Stimulated activated CD4-positive, alpha-beta T cell treated with anti-CD3 and anti-CD28 coated beads, Interleukin-2, amount 100 ng/mL, for 4 hours (primary cell): ENCODE measurements around the gene CDIP1.

Experiments
- DNase-seq: peaks from one replicate; pipeline ENCODE4 v3.0.0-alpha.2; 2020; ENCODE audit warnings: low read depth

Gene CDIP1

DNA sequence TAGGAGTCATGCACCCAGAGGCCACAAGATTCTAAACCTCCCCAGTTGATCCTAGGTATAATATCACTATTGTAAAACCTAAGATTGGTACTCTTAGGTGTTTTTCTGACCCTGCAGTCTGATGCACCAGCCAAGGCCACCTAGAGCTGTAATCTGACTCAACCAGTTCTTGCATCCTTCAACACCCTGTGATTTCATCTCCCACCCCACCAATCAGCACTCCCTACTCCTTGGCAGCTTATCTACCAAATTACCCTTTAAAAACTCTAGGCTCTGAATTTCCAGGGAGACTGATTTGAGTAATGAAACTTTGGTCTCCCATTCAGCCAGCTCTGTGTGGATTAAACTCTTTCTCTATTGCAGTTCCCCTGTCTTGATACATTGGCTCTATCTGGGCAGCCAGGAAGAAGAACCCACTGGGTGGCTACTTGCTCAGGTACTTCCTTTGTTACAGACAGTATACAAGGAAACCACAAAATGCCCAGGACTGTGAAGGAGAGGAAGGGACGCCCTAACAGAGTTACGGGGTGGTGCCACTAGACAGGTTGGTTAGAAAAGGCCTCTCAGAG is 1.2 kb upstream of the CDIP1 start:
- DNase-seq, result no peak

DNA sequence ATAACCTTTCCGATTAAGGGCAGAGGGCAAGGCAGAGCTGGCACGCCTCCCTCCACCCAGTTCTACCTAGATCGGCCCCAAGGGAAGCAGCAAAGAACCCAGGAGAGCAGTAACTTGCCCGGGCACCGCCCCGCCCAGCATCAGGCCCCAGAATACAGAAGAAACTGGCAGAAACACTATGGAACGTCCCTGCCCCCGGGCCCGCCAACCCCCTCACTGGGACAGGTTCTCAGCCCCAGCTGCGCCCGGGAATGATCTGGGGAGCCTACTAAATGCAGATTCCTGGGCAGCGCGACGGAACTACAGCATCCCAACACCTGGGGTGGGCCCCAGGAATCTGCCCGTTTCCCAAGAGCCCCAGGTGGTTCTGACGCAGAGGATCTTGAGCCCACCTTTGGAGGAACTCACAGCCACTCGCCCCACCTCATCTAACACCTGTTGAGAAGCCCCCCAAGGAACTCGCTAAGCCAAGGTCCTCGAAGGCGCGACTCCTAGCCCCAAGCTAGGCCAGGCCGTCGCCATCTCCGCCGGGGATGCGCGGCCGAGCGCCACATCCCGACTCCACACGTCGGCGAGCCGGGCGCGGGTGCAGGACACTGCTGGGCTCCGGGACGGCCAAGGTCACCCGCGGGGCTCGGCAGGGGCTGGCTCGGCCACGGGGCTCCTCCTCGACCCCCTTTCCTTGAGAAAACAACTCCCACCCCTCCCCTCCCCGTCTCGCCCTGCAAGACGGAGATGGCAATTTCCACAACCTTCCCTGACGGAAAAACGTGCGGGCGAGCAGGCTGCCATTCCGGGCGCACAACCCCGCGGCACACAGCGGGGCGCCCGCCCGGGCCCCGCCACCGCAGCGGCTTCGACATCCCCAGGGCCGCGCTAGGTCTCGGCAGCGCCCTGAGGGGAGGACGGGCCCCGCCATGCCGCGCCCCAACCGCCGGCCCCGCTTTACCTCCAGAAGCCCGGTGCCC is 913 bp downstream of the CDIP1 start:
- DNase-seq, result no peak

DNA sequence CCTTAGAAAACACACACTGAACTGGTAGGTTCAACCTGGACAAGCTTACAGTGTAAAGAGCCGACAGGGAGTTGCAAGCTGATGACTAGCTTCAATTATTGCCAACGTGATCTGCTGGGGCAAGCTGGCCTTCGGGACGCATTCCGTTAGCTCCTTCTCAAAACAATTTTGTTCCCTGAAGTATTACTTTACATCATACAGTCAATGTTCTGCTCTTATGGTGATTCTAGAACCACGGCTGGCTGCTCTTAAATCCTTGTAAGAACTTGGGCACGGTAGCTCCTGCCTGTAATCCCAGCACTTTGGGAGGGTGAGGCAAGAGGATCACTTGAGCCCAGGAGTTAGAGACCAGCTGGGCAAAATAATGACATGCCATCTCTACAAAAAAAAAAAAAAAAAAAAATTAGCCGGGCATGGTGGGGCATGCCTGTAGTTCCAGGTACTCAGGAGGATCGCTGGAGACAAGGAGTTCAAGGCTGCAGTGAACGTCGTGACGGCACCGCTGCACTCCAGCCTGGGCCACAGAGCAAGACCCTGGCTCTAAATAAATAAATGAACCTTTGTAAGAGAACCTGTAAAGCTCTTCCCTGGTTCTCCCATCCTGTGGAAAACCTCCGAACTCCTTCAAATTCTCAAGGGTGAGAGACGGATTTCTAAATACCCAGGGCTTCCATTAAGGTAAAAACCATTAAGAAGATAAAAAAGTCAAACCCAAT is 2.0 kb downstream of the CDIP1 start:
- no peak for DNase-seq

DNA sequence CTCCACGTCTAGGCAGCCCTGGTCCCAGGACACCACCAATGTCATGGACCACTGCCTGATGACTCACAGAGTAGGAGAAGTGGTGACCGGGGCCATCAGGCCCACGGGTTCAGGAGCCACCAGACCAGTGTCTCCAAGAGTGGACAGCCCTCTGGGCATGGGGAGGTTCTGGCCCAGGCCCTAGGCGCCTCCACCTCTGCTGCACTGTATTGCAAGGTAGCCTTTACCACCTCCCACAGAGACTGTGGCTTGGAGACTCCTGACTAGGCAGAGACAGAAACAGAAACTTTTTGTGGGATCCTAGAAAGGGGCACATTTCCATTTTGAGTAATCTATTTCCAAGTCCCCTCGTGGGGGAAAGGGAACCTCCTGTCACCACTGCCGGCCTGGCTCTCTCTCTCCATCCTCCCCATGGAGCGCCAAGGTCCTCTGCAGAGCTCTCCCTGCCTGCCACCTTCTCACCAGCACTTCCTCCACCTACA is 2.9 kb downstream of the CDIP1 start:
- no peak for DNase-seq

DNA sequence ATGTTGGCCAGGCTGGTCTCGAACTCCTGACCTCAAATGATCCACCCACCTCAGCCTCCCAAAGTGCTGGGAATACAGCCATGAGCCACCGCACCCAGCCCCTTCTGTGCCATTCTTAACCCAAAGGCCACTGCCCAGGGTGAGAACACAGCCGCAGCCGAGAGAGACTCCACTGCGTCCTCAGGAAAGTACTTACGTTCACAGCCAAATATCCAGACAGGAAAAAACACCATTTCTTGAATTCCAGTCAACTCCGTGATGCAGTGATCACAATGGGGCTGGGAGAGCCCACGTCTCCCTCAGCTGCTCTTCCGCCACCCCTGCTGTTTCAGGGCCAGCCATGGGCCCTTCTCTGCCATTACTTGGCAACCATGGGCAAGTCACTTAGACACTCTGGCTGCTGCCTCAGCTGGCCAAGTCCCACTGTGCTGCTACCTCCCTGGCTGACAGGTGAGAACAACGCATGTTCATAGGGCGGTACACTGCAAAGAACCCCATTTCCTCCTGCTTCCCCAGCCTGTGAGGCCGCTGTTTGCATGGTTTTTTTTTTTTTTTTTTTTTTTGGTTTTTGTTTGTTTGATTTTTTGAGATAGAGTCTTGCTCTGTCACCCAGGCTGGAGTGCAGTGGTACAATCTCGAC is 4.3 kb downstream of the CDIP1 start:
- DNase-seq, result no peak

DNA sequence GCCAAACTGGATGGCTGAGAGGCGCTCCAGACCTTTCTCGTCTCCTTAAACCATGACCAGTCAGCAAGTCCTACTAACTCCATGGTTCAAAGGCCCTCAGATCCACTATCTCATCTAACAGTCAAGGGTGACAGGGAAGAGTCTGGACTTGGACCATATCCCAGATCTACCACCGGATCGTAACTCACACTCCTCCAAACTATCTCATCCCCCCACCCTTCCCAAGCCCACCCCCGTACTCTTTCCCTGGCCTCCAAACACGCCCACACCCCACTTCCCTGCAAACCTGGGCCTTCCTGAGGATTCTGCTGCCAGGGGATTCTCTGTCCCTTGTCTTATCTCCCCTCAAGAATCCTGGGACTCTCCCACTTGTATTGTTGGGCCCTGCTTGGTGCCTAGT is 5.1 kb downstream of the CDIP1 start:
- no peak for DNase-seq

DNA sequence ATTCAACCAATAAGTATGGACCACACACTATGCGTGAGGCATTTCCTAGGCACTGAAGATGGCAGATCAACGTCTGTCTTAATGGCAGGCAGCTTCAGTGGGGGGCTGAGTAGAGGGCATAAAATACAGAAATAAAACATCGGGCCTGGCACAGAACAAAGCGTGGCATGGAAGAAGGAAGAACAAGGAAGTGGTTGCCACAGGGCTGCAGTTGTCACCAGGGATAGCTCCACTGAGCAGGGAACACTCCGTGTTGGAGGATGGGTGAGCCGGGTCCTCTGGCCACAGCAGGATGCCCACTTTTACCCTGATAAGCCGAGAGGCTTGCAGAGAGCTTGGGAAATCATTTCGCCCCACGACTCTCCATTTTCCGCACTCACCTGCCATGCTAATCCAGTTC is 6.3 kb downstream of the CDIP1 start:
- DNase-seq, result no peak

DNA sequence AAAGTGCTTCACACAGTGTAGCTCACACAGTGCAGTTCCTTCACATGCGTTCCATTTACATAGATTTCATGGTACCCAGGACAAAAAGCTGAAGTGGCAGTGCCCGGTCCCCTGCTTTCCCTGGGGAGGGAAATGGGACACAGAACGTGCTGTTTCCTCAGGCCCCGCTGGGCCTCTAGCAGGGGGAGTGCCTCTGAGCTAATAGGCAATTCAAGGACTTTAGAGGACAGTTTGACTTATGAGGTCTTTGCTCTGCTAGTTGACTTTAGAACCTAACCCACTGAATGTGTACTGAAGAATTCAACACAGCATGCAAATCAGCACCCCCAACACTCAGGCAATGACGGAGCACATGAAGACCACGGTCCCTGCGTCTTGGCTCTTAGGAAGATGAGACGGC is 6.8 kb downstream of the CDIP1 start:
- DNase-seq, result no peak

DNA sequence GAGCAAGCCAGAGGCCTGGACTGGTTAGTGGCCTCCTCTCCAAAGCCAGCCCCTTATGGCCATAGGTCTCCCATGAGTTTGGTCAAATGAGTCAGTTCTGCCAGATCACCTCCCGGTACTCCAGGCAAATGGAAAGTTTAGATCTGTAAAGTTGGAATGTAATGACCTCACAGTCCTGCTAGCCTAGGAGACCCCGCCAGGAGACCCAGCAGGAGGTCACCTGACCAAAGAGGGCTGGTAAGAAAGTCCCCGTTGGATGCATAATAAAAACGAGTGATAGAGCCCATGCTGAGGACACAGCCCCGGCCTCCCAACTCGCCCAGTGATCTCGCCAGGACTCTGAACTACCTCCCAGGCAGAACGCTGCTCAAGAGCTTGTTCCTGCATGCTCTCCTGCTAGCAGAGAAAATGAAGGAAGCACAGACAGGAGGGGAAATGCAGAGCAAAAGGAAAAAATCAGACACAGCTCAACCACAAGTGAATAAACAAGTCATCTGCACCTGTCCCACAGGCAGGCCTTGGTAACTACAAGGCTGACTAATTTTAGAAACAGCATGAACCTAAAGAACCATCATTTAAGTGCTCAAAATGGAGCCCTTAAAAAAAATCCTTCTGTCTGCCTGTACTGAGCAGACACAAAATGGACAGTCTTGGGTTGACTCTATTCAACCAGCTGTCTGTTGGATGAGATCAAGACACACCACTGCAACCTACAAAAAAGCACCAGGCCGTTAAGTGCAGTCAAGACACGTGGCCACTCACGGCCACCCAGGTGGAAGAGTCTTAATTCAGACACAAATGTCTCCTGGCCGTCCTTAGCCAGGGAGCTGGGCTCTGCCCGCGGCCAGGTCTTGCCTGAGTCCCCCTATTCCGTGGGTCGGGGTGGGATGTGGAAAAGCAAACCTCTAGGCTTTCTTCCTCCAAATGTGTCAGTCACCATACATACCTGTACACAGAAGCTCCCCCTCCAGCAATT is 9.2 kb downstream of the CDIP1 start:
- no peak for DNase-seq

DNA sequence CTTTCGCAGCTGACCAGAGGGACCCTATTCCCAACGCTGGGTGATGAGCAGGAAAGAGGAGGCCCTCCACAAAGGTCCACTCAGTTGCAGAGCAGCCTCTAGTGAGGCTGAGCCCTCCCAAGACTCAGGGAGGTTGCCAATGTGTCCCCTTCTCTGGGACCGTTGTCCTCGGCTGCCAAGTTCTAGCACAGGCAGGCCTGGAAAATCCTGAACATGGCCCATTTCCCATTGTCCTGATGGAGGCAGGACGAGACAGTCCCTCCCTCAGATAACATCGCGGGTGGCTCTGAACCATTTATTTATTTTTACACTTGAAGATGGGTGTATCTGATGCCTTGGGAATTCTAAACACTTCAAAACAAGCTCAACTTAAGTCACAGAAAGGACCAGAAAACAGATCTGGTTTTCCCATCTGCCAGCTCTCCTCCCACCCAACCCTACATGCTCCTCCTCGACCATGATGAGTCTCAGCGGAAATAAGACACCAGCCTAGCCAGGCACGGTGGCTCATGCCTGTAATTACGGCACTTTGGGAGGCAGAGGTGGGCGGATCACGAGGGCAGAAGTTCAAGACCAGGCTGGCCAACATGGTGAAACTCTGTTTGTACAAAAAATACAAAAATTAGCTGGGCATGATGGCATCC is 12.8 kb downstream of the CDIP1 start:
- no peak for DNase-seq

DNA sequence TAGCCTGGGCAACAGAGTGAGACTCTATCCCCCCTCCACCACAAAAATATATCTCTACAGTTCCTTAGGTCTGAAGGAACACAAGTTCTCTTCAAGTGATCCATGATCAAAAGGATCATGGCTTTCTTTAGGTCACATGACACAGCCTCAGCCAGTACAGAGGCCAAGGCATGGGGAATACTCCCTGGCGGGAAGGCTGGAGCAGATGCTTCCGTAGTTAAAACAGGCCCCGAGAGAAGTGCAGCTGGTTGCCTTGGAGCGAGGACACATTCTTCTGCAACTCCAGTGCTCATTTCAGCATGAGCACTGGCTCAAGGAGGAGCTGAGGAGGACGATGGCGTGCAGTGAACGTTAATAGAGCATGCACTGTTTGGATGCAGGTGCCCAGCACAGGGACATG is 13.5 kb downstream of the CDIP1 start:
- DNase-seq, result no peak

DNA sequence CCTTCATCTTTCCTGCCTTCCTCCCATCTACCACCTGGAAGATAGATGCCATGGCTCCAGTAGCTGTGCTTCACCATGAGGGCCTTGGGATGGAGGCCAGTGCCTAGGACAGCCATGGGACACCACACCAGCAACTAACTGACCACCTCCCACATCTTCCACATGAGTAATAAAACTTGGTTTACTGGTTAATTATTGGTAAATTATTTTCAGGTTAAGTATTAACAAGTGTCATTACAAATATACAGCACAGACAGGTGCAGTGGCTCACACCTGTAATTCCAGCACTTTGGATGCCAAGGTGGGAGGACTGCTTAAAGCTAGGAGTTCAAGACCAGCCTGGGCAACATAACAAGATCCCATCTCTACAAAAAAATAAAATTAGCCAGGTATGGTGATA is 14.0 kb downstream of the CDIP1 start:
- no peak for DNase-seq

DNA sequence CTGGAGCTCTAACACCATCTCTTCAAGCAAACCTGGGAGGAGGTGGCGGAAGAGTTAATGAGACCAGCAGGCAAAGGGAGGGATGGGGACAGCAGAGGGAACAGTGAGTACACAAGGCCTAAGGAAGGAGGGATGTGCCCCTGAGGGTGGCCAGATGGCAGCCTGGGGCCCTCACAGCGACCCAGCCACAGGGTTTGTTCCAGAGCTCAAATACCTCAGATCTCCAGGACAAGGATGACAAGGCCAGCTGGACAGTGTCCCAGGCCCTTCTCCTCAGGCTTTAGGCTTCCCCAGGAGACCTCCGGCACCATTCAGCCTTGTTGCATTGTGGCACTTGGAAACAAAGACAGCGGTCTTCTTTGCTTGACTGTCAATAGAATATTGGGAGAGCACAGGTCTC is 14.9 kb downstream of the CDIP1 start:
- DNase-seq, result no peak

DNA sequence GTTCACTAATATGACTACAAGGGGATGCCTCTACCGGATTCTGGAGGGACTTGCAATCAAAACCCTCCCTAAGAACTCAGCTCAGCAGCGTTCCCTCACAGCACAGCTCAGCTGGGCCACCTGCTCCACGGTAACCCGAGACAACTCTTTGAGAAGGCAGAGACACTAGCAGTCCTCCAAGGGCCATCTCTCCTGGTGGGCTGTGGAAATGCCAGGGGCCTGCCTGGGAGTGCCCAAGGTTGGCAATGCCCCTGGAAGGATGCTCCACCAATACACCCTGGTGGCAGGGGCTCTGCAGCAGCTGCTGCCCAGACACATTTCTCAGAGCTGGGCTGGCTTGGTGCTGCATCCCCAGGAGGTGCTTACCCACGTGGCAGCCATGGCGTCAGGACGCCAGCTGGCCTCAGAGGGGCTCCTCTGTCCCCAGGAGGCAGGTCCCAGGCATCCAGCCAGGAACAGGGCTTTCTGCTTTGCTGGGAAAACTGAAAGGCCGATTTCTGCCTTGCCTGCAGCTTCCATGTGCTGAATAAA is 16.5 kb downstream of the CDIP1 start:
- no peak for DNase-seq

DNA sequence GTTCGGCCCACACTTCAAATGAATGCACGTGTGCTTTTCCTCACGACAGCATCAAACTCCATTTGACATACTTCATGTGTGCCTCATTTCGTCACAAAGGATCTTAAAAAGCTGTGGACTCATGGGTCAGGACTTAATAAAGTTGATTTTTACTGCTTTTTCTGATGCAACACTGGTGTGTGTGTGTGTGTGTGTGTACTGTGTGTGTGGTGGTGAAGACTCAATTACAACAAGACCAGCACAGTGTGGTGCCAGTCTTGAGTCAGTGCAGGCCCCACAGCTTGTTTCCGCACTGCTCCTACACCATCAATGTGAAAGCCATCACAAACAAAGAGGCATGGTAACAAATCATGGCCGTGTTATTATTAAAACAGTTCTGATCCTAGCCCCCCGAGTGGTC is 17.7 kb downstream of the CDIP1 start:
- DNase-seq, result no peak

DNA sequence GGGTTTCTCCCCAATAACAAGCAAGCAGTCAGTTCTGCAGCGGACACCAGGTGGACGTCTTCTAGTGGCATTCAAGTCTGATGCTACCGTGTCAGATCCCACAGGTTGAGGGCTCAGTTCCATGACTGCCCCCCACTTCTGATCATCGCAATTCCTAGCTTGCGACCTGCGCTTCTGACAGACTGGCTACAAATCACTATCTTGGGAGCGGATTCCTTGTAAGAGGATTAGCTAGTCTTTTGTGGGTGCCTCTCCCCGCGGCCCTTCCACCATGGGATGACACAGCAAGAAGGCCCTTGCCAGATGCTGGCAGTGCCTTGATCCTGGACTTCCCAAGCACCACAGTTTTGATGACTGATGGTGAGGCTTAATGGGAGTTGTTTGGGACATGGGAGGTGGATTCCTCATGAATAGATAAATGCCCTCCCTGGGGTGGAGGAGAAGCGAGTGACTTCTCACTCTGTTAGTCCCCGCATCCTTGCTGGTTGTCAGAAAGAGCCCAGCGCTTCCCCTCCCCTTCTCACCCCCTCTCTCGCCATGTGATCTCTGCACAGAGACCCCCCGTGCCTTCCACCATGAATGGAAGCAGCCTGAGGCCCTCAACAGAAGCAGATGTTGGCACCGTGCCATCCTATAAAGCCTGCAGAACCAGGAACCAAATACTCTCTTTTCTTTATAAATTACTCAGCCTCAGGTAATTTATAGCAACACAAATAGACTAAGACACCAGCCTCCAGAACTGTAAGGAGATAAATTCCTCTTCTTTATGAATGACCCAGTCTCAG is 19.1 kb downstream of the CDIP1 start:
- no peak for DNase-seq

DNA sequence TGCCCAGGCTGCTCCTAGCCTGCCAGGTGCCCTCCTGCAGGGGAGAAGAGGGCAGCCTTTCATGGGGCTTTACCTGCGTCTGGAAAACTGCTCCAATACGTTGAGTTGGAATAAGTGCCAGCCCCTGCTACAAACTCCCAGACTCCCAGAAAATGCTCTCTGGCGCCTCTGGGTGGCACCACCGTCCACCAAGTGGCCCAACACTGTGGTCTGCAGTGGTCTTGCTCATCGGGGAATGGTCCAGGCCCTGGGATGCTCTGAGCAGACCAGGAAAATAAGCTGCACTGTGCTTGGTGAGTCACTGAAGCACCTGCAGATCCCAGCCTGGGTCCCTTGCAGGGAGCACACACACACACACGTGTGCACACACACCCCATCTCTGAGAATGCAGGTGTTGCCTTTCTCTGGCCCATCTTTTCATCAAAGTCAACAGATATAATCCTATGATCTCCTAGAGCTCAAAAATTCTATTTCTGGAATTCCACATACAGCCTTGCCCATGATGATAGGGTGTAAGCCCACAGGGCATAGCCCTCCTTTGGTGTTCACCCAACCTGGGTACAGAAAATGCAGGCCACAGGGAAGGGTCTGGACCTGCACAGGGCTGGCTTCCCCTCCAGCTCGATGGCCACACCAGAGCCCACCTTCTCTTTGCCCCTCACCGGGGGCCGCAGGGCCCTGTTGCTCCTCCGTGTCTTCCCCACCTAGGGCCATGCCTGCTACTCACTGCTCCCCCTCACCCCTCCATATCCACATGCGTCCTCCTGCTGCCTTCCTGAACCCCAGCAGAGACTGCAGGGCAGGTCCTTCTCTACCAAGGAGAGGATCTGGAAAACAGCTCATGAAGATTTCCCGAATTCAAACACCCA is 20.5 kb downstream of the CDIP1 start:
- no peak for DNase-seq

DNA sequence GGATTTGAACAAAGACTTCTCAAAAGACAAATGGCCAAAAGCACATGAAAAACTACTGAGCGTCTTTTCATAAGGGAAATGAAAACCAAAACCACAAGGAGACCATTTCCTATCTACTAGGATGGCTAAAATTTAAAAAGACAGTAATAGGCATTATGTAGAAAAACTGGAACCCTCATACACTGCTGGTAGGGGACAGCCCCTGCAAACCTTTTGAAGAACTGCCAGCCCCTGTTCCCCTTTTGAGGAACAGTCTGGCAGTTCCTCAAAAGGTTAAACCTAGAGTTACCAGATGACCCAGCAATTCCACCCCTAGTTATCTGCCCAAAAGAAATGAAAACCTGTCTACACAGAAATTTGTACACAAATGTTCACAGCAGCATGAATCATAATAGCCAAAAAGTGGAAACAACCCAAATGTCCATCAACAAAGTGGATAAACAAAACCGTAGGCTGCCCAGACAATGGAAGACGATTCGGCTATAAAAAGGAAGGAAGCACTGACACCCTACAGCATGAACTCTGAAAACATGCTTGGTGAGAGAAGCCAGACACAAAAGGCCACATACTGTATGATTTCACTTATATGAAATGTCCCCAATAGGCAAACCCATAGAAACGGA is 22.9 kb downstream of the CDIP1 start:
- no peak for DNase-seq
